HL-60/S4 (cell line): Measurements from ENCODE around the gene OR5I1.
"Not testable (repeated sequence)": the region's sequence is repeated elsewhere in the genome, so short reads cannot be mapped to it uniquely, and the experiment has no call there.

Experiments
- in situ Hi-C: fragments of 300-500 bp; cut with MboI; formaldehyde crosslinking; loops from 2 replicates; pipeline ENCODE4 v1.14.3; 2022; ENCODE audit warnings: low sequenced_read_pairs

The OR5I1 gene

GRCh38 chr11:55936300-55936699 lies at the start of gene OR5I1:
Gene OR5I1 (minus strand): TSS chr11:55936400. CDS start chr11:55936400, 0 bp downstream.
- in situ Hi-C loops, result no loop called here

DNA sequence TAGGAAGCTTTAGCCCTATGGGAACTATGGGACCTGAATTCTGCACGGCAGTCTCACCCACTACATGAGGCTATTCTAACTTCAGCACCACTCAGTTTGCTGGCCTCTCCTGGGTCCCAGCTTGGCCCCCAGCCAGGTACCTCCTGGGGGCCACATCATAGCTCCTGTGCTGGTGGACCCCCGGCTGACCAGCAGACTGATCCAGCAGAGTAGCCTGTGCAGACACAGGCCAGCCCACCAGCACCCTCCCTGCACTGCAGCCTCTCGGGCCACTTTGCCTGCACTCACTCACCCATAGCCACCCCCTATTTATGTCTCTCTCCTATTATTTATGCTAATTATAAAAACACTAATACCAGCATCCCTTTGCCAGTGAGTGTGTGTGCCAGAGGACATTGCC lies 34.7 kb upstream of the OR5I1 start:
- in situ Hi-C loops, result no loop called here

GRCh38 chr11:55969845-55970244 lies 33.6 kb upstream of the OR5I1 start, which contains the start of gene OR10AG1:
Gene OR10AG1 (minus strand): TSS chr11:55969945. CDS start chr11:55969907, 38 bp downstream.
- in situ Hi-C loops, result no loop called here

DNA sequence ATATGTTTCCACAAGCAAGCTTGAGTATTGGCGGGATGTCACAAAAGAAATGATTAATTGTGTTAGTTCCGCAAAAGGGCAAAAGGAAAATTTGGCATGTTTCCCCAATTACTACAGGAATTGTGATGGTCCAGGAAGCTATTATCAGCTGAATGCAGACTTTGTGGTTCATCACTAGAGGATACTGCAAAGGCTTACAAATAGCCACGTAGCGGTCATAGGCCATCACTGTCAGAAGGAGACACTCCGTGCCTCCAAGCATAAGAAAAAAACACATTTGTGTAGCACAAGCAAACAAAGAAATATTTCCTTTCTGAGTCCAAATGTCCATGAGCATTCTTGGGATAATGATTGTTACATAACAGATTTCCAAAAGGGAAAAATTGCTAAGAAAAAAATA lies 31.7 kb upstream of the OR5I1 start:
- in situ Hi-C loops, result no loop called here

- in situ Hi-C loops, result no loop called here
These were observed 30.2 kb upstream of the OR5I1 start for GRCh38 chr11:55966391-55966790.

GRCh38 chr11:55956521-55956920 lies 20.3 kb upstream of the OR5I1 start:
- in situ Hi-C loops, result no loop called here

DNA sequence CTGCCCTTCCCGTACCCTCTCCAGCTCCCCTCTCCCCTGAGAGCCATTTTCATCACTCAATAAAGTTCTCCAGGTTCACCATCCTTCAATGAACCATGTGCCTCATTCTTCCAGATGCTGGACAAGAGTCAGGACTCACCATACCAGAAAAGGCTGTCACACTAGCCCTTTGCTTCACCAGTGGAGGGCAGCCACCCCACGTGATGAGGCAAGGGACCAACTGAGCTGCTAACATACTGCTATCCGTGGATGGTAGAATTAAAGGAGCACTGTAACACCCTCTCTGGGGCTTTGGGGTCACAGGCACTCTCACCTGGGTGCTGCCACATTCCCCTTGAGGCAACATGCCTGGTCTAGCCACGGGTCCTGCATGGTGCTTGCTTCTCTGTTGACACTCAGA lies 13.1 kb upstream of the OR5I1 start:
- in situ Hi-C loops, result no loop called here

GRCh38 chr11:55942785-55943392 lies 6.7 kb upstream of the OR5I1 start:
- in situ Hi-C loops, result no loop called here

DNA sequence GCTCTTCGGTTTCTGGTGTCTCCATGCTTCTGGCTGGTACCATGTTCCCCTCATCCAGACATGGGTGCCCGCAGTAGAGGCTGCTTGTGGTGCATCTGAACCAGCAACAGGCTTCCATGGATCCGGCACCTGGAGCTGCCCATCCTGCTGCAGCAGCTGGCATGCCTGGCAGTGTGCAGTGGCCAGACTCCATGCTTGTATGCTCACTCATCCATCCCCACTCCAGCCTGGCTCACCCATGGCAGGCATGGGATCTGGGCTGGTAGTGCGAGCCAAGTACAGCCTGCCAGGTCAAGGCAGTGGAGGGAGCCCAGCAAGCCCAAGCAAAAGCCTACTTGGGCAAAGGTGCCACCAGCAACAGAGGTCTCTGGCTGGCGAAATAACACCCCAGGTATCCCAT lies 15.7 kb downstream of the OR5I1 start:
- in situ Hi-C loops, result no loop called here

- in situ Hi-C loops, result no loop called here
These were observed 21.7 kb downstream of the OR5I1 start, which contains the start of gene OR5W2 for GRCh38 chr11:55914482-55914881. Gene OR5W2 (minus strand): TSS chr11:55914582. CDS start chr11:55914582, 0 bp downstream.

DNA sequence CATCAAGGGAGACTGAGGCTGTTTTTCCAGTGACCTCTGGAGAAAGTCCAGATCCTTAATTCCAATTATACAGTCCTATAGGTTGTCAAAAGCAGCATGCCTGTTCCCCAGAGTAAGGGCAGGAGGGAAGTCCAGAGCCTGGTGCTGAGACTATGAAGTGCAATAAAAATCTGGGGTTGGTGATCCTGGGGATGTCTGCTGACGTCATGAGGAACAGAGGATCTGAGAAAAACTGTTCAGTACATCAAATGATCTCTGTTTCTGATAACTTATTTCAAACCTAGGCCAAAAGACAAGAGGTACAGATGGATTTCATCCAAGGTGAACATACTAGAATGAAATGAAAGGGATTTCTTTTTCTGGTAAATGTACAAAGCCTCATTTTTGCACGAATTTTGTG lies 33.9 kb downstream of the OR5I1 start:
- in situ Hi-C loops, result no loop called here

DNA sequence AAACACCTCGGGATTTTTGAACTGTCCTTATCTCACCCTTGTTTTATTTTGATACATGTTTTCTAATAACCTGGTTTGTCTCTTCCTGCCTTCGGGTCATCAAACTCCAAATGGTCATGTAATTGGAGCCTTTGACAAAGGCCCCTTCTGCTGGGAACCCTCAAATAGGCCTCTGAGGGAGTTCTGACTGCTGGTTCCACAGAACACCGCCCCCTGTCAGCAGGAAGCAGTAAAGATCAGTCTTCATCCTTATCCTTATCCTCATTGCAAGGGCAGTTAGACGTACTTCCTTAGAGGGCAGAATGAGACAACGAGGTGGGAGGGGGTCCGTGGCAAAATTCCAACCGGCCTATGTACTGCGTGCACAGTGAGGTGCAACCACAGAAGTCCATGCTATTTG lies 41.0 kb downstream of the OR5I1 start:
- in situ Hi-C loops, result no loop called here

- in situ Hi-C loops, result not testable (repeated sequence)
These were observed 50.7 kb downstream of the OR5I1 start for GRCh38 chr11:55885481-55885880.
